GM18517 (cell line): ENCODE results near the gene SART1.

Experiments
- ATAC-seq: cut with Tn5 transposase; IDR thresholded peaks from one replicate; pipeline ENCODE4 v1.9.1; 2021; ENCODE audit warnings: mild to moderate bottlenecking, moderate library complexity; ENCODE audit not compliant: unreplicated experiment

SART1 gene

DNA sequence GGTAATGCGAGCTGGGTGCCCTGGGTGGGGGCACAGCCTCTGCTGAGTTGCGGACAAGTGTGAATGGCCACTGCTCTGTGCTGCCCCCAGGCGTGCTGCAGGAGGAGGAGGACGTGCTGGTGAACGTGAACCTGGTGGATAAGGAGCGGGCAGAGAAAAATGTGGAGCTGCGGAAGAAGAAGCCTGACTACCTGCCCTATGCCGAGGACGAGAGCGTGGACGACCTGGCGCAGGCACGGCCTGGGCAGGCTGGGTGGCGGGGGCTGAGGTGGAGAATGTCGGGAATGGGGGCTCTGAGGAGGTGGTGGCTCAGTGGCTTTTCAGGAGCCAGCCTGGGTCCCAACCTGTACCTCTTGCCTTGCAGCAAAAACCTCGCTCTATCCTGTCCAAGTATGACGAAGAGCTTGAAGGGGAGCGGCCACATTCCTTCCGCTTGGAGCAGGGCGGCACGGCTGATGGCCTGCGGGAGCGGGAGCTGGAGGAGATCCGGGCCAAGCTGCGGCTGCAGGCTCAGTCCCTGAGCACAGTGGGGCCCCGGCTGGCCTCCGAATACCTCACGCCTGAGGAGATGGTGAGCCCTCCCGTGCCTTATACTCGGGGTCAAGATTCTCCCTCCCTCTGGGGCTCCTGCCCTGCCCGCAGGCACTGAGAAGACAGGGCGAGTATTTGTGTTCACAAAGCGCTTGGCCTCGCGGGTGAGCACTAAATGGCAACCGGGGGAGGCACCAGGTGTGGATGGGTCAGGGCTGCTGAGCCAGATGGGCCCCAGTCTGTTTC is 4.6 kb downstream of the SART1 start:
- no peak for ATAC-seq

- ATAC-seq: no peak
Observed at GRCh38 chr11:65967329-65967934, 5.9 kb downstream of the SART1 start.

- ATAC-seq: no peak
Observed at GRCh38 chr11:65968600-65969482, 7.3 kb downstream of the SART1 start.

GRCh38 chr11:65972116-65972515 is 10.6 kb downstream of the SART1 start:
- ATAC-seq: no peak

DNA sequence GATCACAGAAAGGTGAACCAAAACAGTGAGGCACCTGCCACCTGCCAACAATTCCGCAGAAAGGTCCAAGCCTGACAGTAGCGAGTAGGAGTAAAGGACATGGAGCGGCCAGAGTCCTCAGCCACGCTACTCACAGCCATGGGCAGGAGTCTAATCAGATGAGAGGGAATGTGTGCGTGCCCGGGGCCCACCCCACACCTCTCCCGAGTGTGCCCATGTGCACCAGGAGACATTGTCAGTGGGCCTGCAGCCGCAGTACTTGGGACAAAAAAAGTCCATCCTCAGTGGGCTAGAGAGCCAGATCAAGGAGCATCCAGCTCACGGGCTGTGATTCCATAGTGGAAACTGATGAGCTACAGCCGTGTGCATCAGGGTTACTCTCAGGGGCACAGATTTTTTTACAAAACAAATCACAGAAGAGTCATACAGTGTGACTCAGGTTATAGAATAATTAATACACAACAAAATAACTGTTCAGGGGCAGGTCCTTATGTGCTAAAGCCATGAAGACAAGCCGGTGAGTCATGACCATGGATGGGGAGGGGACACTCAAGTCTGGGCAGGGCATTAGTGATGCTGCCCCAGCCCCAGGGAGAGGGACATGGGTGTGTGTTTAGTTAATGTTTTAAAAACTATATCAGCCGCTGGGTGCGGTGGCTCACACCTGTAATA is 12.0 kb downstream of the SART1 start:
- no peak for ATAC-seq

DNA sequence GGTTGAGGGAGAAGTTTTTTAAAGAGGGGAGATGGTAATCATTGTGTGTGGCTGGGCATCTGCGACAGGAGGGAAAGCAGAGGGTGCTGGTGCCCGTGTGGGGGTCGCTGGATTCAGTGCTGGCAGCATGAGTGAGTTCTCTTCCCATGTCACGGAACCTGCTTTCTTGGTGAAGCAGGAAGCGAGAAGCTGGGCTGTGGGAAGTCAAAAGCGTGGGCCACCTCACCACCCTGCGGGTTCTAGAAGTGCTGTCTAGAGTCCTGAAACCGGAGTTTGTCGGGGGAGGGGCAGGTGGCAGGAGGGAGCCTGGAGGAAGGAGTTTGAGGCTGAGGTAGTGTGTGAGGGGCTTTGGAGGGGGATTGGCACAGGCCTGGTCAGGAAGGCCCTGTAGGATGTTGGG is 14.2 kb downstream of the SART1 start:
- no peak for ATAC-seq

- ATAC-seq: no peak
Observed at GRCh38 chr11:65976216-65977176, 15.0 kb downstream of the SART1 start.

DNA sequence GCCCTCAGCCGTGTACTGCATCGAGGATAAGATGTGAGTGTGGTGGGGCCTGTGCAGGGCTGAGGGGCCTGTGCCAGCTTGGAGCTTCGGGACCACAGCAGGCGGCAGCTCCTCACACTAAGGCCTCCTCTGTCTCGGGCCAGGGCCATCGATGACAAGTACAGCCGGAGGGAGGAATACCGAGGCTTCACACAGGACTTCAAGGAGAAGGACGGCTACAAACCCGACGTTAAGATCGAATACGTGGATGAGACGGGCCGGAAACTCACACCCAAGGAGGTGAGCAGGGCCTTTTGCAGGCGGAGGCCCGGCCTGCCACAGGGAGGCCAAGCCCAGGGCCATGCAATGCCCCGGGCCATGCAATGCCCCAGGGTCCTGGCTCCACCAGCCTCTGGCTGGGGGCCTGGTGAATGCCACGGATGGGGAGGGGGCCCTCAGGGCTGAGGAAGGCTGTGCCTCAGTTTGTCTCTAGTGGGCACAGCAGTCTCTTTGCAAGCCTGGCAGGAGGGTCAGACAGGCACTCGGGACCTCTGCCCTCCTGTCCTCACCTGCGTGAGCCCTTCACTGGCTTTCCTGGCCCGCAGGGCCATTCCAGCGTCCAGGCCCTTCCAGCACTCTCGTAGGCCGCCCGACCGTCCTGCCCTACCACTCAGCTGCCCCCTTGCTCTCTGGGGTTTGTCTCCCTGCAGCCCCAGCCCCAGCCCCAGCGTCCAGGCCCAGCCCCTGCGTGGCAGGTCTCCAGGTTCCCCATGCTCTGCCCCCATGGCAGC is 16.3 kb downstream of the SART1 start:
- no peak for ATAC-seq

DNA sequence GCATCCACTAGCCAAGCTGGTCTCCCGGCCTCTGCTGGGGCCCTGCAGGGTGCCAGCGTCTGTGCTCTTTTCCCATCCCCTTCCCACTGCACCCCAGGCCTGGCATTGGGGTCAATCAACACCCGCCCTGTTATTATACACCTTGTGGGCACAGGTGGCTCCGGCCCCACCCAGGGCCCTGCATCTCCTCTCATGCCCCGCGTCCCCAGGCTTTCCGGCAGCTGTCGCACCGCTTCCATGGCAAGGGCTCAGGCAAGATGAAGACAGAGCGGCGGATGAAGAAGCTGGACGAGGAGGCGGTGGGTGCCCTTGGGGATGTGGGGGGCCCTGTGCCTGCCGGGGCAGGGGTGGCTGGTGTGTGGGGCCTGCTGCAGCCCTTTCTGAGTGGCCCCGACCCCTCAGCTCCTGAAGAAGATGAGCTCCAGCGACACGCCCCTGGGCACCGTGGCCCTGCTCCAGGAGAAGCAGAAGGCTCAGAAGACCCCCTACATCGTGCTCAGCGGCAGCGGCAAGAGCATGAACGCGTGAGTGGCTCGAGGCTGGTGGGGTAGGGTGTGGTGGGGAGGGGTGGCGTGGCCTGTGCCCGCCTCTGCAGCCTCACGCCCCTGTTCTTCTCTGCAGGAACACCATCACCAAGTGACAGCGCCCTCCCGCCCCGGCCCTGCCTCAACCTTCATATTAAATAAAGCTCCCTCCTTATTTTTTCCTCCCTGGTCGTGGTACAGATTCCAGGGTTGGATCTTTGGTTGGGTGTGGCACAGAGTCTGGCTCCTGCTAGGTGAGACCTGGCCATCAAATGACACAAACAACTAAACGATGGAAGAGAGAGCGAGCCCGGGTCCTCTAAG is 17.1 kb downstream of the SART1 start:
- no peak for ATAC-seq

- no peak for ATAC-seq
Observed at GRCh38 chr11:65979261-65979759, 17.8 kb downstream of the SART1 start.

DNA sequence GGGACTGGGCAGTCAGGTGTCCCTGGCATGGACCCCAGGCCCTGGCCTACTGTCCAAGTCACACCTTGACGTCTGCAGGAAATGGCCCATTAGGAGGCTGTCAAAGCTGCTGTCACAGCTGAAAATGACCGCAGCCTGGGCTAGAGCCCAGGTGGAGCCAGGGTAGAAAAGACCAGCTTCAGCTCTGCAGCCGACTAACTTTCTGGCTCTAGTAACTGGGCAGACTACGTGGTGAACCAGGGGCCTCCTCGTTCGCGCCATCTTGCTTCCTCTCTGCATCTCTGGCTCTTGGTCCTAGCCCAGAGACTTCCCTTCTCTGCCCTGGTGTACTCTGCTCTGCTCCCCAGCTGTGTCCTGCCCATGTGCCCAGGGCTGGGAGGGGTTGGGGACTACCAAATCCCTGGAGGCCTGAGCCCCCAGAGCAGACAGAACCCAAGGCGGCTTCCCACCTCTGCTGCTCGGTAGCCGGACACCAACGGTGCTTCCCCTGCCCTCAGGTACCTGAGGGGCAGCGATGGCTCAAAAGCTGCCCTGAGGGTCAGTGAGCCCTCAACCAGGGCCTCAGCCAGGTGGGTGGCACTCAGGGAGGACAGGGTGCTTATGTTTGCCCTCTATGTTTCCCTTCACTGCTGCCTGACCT is 19.7 kb downstream of the SART1 start:
- ATAC-seq: no peak

DNA sequence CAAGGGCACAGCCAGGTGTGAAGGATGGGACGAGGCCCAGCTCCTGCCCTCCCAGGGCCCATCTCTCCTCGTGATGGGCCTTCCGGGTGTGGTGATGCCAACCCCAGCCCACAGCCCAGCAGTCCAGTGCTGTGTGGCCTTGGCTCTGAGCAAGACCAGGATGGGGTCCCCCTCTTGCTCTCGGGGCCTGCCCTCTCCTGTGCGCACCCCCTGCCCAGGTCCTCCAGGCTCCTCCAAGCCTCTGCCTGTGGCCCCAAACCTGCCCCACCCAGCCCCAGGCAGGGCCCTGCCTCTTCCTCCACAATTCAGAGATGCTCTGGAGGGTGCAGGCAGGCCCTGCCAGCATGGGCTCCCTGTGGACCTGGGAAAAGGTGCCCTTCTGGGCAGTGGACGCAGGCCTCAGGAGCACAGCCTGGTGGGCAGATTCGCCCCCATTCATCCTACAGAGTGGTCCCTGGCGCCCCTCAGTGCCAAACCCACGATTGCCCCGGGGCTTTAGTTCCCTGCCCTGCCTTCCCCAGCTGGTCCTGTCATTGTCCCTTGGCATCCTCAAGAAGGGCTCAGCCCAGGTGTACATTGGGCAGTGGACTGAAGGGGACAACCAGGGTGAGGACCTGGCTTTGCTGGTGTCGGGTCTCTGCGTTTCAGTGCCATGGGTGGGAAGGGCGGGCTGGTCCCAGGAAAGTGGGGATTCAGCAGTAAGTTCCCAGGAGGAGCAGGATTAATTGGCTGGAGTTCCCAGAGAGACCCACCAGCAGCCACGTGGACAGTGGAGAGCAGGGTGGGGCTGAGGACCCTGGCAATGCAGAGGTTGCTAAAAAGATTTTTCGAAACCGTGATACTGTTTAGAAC is 20.7 kb downstream of the SART1 start:
- ATAC-seq: no peak

GRCh38 chr11:65982824-65983588 is 21.5 kb downstream of the SART1 start:
- no peak for ATAC-seq

- ATAC-seq: no peak
Observed at GRCh38 chr11:65983589-65983987, 22.1 kb downstream of the SART1 start.

DNA sequence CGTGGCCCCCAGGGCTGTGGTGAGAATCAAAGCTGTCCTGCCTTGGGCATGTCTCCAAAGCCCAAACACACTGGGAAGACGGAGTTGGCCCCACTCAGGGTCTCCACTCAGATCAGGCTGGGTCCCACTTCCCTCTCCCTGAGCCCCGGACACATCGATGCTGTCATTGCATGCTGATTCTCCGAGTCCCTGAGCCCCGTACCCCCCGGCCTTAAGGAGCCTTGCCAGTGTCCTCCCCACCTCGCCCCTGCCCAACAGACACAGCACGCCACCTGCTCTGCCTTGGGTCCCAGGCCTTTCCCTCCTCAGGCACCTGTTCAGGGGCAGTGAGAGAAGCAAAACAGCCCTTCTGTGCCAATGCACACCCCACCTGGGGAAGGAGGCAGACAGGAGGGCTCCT is 25.8 kb downstream of the SART1 start:
- ATAC-seq: no peak
